K562 (cell line): ENCODE measurements around the gene GFRA3. TPM values are rescaled to one million over a fixed set of nuclear protein-coding genes. Genes with fewer than 3 reads are reported as not detected.

Source experiments
- ATAC-seq: fragments of 200-7000 bp; cut with Tn5 transposase; 3 replicates; pipeline ENCODE4 v1.9.1; 2020; ENCODE audit warnings: moderate library complexity
- BruUV-seq: library from RNA; stranded (reverse); fragments of 400-500 nt; replicated peaks from 2 replicates; lab custom pipeline; 2021; lab: Mats Ljungman, UMichigan
- CTCF ChIA-PET: fragments of 300-600 bp; formaldehyde crosslinking; extraction: SDS; loops from one replicate; lab custom pipeline; 2021; ENCODE audit warnings: low intra/inter-chr PET ratio; lab: Yijun Ruan, JAX
- POLR2A ChIA-PET: fragments of 300-600, 350-650 bp; sonication (Branson Sonifier 250); formaldehyde crosslinking; extraction: SDS; loops from one replicate; lab custom pipeline; 2021; ENCODE audit warnings: antibody characterized with exemption, inconsistent platforms; lab: Yijun Ruan, JAX
- DNase-seq, 4 experiments: peaks; one replicate each; pipeline versions ENCODE4 v3.0.0 to v3.0.0-alpha.2; 2011 to 2018; ENCODE audit warnings: low spot score in 3 of 4, mixed read lengths in 3 of 4; ENCODE audit errors: extremely low read depth in 1 of 4
- FAIRE-seq: peaks from 2 replicates; lab custom pipeline; 2011; peaks lifted over from hg19 to GRCh38; lab: Jason Lieb, UNC
- H2AFZ ChIP-seq: 2 replicates; pipeline ENCODE4 v1.6.0; 2011; ENCODE audit warnings: low read depth, low read length, control low read depth, inconsistent platforms
- H3K27ac ChIP-seq: fragments of 200-600 bp; 3 replicates; pipeline ENCODE4 v1.8.0; 2011; ENCODE audit warnings: low read depth, mild to moderate bottlenecking, control low read depth, inconsistent platforms, low read length, moderate library complexity, mixed read lengths; ENCODE audit errors: extremely low read depth
- H3K27me3 ChIP-seq, 2 experiments: fragments of 300-600 bp in 1 of 2; 2 replicates in 1 of 2; 3 replicates in 1 of 2; pipeline versions ENCODE4 v1.6.0 to v1.8.0; 2011; ENCODE audit warnings: inconsistent platforms in 2 of 2, low read length in 2 of 2, mild to moderate bottlenecking in 1 of 2, mixed read lengths in 1 of 2, moderate library complexity in 1 of 2; ENCODE audit not compliant: control insufficient read depth in 2 of 2, insufficient read depth in 2 of 2
- H3K36me3 ChIP-seq: fragments of 300-600 bp; 3 replicates; pipeline ENCODE4 v1.8.0; 2011; ENCODE audit warnings: mild to moderate bottlenecking, low read length, inconsistent platforms; ENCODE audit not compliant: control insufficient read depth, insufficient read depth
- H3K4me1 ChIP-seq, 2 experiments: fragments of 200-600 bp in 1 of 2; replicated peaks in 1 of 2; 2 replicates in 1 of 2; 3 replicates in 1 of 2; pipeline versions ENCODE4 v1.5.1 to v1.8.0; 2011; ENCODE audit warnings: inconsistent platforms in 2 of 2, low read length in 2 of 2, mild to moderate bottlenecking in 1 of 2, mixed read lengths in 1 of 2, moderate library complexity in 1 of 2; ENCODE audit not compliant: control insufficient read depth in 2 of 2, insufficient read depth in 2 of 2
- H3K4me2 ChIP-seq: 2 replicates; pipeline ENCODE4 v1.6.1; 2011; ENCODE audit warnings: low read length, control low read depth, inconsistent platforms, mixed read lengths; ENCODE audit not compliant: insufficient read depth
- H3K4me3 ChIP-seq: fragments of 200-600 bp; sonication (generic), shearing (Covaris generic); 2 replicates; pipeline ENCODE4 v1.5.1; 2016; ENCODE audit warnings: control low read depth, inconsistent platforms
- H3K79me2 ChIP-seq: fragments of 200-600 bp; 3 replicates; pipeline ENCODE4 v1.8.0; 2011; ENCODE audit warnings: low read length, inconsistent platforms; ENCODE audit not compliant: control insufficient read depth, insufficient read depth
- H3K9ac ChIP-seq, 2 experiments: 2 replicates each; pipeline versions ENCODE4 v1.6.0 to v1.6.1; 2011; ENCODE audit warnings: low read depth in 2 of 2, low read length in 2 of 2, control low read depth in 1 of 2, inconsistent platforms in 1 of 2, mild to moderate bottlenecking in 1 of 2, mixed read lengths in 1 of 2; ENCODE audit not compliant: insufficient read depth in 1 of 2
- H3K9me1 ChIP-seq: one replicate; pipeline ENCODE4 v1.6.0; 2011; ENCODE audit warnings: inconsistent platforms, mild to moderate bottlenecking, low read length, moderate library complexity; ENCODE audit not compliant: control insufficient read depth, insufficient read depth
- H3K9me3 ChIP-seq: replicated peaks from 2 replicates; pipeline ENCODE4 v1.5.1; 2011; ENCODE audit warnings: low read depth, low read length, inconsistent platforms; ENCODE audit not compliant: control insufficient read depth, insufficient read depth
- H4K20me1 ChIP-seq: replicated peaks from 2 replicates; pipeline ENCODE4 v1.6.1; 2011; ENCODE audit warnings: low read length, inconsistent platforms, mixed read lengths; ENCODE audit not compliant: control insufficient read depth, insufficient read depth
- MED1 ChIP-seq: sonication (generic); formaldehyde crosslinking; IDR thresholded peaks from 2 replicates; pipeline ENCODE4 v1.8.1; 2023; ENCODE audit warnings: missing genetic modification reagents, borderline replicate concordance
- NFE2 ChIP-seq: IDR thresholded peaks from 2 replicates; pipeline ENCODE4 v1.6.1; 2014; ENCODE audit warnings: antibody characterized with exemption, low read depth
- NFIC ChIP-seq: fragments of 450-650 bp; IDR thresholded peaks from 2 replicates; pipeline ENCODE4 v1.6.1; 2017; ENCODE audit warnings: mild to moderate bottlenecking, inconsistent platforms
- SRF ChIP-seq, 2 experiments: fragments of 250-450, 450-650 bp in 1 of 2; sonication (Bioruptor Pico) in 1 of 2; sonication (generic) in 1 of 2; formaldehyde crosslinking; IDR thresholded peaks; 2 replicates each; pipeline versions ENCODE4 v1.5.0 to v1.5.1; 2020 to 2022; ENCODE audit warnings: mild to moderate bottlenecking in 1 of 2, missing genetic modification reagents in 1 of 2
- ZNF121 ChIP-seq: sonication (generic); formaldehyde crosslinking; conservative IDR thresholded peaks from 2 replicates; pipeline ENCODE4 v1.8.0; 2022; ENCODE audit warnings: missing genetic modification reagents
- ZNF41 ChIP-seq: fragments of 250-450 bp; sonication (Bioruptor Pico); conservative IDR thresholded peaks from 2 replicates; pipeline ENCODE4 v1.4.0; 2020; ENCODE audit warnings: mild to moderate bottlenecking
- WGBS: fragments of 100-300 bp; shearing (Covaris generic); methylation state at CpG from one replicate; pipeline ENCODE4 v1.1.6; 2016; ENCODE audit warnings: low coverage, mixed read lengths; ENCODE audit not compliant: insufficient coverage; ENCODE audit errors: missing lambda C conversion rate; 5-methylcytosine and 5-hydroxymethylcytosine counted together
- in situ Hi-C: fragments of 300-500 bp; cut with MboI; formaldehyde crosslinking; loops from 4 replicates; pipeline ENCODE4 v1.15.0; 2018; ENCODE audit warnings: inconsistent platforms, mixed read lengths
- intact Hi-C: fragments of 100-400 bp; cut with micrococcal nuclease; formaldehyde crosslinking; loops from 2 replicates; pipeline ENCODE4 v1.14.2; 2022
- polyA plus RNA-seq, 8 experiments: library from polyadenylated mRNA; depleted of rRNA in 4 of 8; stranded (reverse) in 5 of 8; unstranded in 3 of 8; fragments of >200 nt; fragmentation: Nextera tagmentation in 2 of 8; fragmentation: Illumina TruSeq in 1 of 8; extraction: Ambion mirVana in 2 of 8; extraction: Trizol in 1 of 8; gene quantifications; 2 replicates each; pipeline versions ENCODE4 v1.2.1 to v1.2.3, GENCODE V29; 2011 to 2014; ENCODE audit warnings: inconsistent platforms in 1 of 8, missing spikeins in 1 of 8
- total RNA-seq, 7 experiments: library from RNA; depleted of rRNA in 6 of 7; stranded (reverse); fragments of >200 nt in 6 of 7; fragmentation: Illumina TruSeq in 2 of 7; extraction: Trizol in 2 of 7; gene quantifications; 2 replicates each; pipeline versions ENCODE4 v1.2.1 to v1.2.3, GENCODE V29; 2011 to 2021; ENCODE audit warnings: low replicate concordance in 1 of 7
- TF ChIP-seq, protein P1 (sequence below), 3 experiments: IDR thresholded peaks in 2 of 3; conservative IDR thresholded peaks in 1 of 3; 2 replicates each; pipeline ENCODE4 v1.5.1; 2011 to 2012; ENCODE audit warnings: low read length in 3 of 3, mild to moderate bottlenecking in 3 of 3, control low read depth in 2 of 3, improper control_type of control experiment in 1 of 3, inconsistent platforms in 1 of 3, low read depth in 1 of 3, mixed read lengths in 1 of 3, moderate library complexity in 1 of 3; ENCODE audit not compliant: insufficient read depth in 2 of 3
- TF ChIP-seq, protein P2 (sequence below), 2 experiments: IDR thresholded peaks; 2 replicates each; pipeline ENCODE4 v1.6.1; 2012; ENCODE audit warnings: improper control_type of control experiment in 2 of 2, low read depth in 2 of 2, low read length in 2 of 2, borderline replicate concordance in 1 of 2

GFRA3 gene
- total and polyA plus RNA-seq, 9 of the 15 experiments (the other 6 are each of a cell fraction or from before 2014, with no cell fraction given) = 0.05 to 0.09 (median 0.08) TPM; not detected in 6

DNA sequence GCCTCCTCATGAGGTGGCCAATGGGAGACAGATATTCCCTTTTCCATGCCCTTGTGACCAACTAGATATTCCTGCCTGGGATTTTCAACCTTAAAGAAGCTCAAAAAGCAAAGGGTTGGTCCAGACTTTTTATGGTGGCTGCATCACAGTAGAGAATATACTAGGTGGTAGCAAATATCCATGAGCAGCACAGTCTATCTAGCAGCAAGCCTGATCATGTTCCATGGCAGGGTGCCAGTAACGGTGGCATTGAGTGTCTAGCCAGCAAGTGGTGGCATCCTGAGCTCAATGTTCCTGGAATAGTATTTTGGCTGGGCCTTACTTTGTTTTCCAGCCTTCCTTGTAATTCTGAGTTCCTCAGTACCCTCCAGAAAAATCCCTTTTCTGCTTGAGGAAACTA is 31.4 kb upstream of the GFRA3 start:
- Histone ChIP-seq H3K4me3 (no peak overlapping the region), H3K27me3 (no peaks in the 10 kb centered on the region), H3K27ac (no peak overlapping the region), H3K36me3 (peaks cover 2% of the 10 kb centered on the region; the same call in 1 of the 3 replicates), H3K9ac (no peak overlapping the region), H3K79me2 (no peaks in the 10 kb centered on the region), H4K20me1 (no peaks in the 10 kb centered on the region), H3K4me2 (no peak overlapping the region), H3K4me1 (no peaks in the 10 kb centered on the region; a peak in 2 of 5 replicates), H2AFZ (no peak overlapping the region), H3K9me3 (no peaks in the 10 kb centered on the region), H3K9me1 (no peaks in the 10 kb centered on the region)
- peak in 1 of 4 experiments; percentile 27 for DNase-seq
- TF ChIP-seq MED1 (no peak), NFIC (peak; percentile 91), ZNF41 (no peak), NFE2 (peak; percentile 47), ZNF121 (no peak), SRF (CRISPR knock-in tag; IDR thresholded peaks at IDR 0.05) (no peak)
- TF ChIP-seq, protein P1, sequence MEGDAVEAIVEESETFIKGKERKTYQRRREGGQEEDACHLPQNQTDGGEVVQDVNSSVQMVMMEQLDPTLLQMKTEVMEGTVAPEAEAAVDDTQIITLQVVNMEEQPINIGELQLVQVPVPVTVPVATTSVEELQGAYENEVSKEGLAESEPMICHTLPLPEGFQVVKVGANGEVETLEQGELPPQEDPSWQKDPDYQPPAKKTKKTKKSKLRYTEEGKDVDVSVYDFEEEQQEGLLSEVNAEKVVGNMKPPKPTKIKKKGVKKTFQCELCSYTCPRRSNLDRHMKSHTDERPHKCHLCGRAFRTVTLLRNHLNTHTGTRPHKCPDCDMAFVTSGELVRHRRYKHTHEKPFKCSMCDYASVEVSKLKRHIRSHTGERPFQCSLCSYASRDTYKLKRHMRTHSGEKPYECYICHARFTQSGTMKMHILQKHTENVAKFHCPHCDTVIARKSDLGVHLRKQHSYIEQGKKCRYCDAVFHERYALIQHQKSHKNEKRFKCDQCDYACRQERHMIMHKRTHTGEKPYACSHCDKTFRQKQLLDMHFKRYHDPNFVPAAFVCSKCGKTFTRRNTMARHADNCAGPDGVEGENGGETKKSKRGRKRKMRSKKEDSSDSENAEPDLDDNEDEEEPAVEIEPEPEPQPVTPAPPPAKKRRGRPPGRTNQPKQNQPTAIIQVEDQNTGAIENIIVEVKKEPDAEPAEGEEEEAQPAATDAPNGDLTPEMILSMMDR (IDR thresholded peaks at IDR 0.05 in 2 of 3, conservative IDR thresholded peaks at IDR 0.05 in 1 of 3; ENCODE audit: insufficient read depth in 2 of 3, low read depth in 1 of 3, low read length in 3 of 3) = peak in 1 of 3 experiments; percentile 24; a peak in 1 of 6 replicates
- TF ChIP-seq, protein P2, sequence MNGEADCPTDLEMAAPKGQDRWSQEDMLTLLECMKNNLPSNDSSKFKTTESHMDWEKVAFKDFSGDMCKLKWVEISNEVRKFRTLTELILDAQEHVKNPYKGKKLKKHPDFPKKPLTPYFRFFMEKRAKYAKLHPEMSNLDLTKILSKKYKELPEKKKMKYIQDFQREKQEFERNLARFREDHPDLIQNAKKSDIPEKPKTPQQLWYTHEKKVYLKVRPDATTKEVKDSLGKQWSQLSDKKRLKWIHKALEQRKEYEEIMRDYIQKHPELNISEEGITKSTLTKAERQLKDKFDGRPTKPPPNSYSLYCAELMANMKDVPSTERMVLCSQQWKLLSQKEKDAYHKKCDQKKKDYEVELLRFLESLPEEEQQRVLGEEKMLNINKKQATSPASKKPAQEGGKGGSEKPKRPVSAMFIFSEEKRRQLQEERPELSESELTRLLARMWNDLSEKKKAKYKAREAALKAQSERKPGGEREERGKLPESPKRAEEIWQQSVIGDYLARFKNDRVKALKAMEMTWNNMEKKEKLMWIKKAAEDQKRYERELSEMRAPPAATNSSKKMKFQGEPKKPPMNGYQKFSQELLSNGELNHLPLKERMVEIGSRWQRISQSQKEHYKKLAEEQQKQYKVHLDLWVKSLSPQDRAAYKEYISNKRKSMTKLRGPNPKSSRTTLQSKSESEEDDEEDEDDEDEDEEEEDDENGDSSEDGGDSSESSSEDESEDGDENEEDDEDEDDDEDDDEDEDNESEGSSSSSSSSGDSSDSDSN (IDR thresholded peaks at IDR 0.05; ENCODE audit: borderline replicate concordance in 1 of 2, low read depth in 2 of 2, low read length in 2 of 2) = no peak
- FAIRE-seq = no peak
- in situ Hi-C loops (no loop called here), intact Hi-C loops (no loop called here)
- peak; percentile 51; the same call in 2 of the 3 replicates for ATAC-seq
- ChIA-PET CTCF (no interaction called here), POLR2A (interaction anchor here (0.6 to 1.3 kb wide), 3 partner anchors 11 to 32 kb away, joined by 3 read pairs; partner anchors contain the start of gene FAM53C)
- BruUV-seq = no TSS peak
- 7% methylated on average over 1 of the region's 1 CpG for WGBS
